ENCODE data around the gene KLF15.

KLF15 gene

DNA sequence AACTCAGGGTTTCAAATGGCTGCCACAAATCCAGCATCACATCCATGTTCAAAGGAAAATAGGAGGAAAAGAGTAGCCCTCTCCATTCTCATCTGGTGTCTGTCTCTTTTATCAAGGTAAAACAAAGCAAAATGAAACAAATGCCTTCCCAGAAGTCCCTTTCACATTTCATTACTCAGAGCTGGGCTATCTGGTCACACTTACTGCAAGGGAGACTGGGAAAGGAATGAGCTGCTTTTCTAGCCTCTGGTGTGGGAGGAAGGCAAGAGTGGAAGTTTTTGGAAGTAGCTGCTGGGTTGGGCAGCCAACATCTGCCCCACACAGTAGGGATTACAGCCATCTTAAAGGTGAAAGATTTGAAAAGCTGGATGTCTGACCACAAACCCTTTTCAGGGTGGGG lies 51.8 kb downstream of the KLF15 start:
- DNase-seq (ENCODE audit: low spot score): no peak

- DNase-seq (ENCODE audit: low spot score): no peak
Measured at GRCh38 chr3:126304704-126305103, 52.5 kb downstream of the KLF15 start.

DNA sequence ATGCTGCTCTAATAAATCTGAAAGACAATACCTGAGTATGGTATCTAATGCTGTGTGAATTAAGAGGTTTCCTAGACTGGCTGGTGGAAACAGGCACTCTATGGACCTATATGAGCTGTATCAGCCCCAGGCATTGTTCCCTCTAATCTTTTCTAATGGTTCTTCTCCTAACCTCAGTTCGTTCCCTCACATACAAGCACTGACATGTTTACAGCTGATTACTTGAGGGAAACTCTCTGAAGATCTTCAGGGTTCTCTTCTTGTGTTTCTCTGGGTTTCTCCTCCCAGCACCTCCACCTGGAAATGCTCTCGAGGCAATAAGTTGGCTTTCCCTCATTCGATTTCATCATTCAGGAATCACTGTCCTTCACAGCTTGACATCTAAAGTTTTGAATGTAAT lies 52.9 kb downstream of the KLF15 start:
- DNase-seq (ENCODE audit: low spot score): no peak

GRCh38 chr3:126303272-126303671 lies 53.9 kb downstream of the KLF15 start:
- no peak for DNase-seq (ENCODE audit: low spot score)

DNA sequence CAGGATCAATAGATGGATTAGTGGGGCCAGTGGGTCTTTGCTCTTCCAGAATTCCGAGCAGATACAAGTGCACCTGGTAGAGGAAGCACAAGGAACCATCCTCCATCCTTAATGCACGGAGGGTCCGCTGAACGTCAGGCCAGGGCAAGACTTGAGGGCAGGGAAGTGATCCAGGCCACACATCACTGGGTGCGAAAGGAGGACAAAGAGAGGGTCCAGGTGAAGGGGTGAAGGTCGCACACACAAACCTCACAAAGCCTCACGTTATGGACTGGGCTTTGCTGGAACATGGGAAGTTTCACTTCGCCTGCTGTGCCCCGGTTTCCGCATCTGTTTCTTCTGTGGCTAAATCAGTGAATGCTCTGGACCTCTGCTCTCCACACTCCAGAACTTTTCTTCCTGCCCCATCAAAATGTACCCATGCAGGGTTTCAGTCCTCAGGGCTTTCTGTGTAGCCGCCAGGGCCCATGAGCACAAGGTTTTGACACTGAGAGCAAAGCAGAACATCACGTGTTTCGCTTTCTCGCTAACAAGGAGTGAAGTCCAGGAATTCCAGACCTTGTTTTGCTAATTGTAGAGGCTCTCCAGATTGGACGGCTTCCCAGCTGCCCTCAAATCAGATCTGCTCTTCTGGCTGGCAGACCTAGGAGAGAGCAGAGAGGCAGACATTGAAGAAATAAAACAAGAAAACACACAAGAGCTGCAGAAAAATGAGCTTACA lies 56.3 kb downstream of the KLF15 start:
- DNase-seq (ENCODE audit: low spot score): no peak

GRCh38 chr3:126300001-126300760 lies 57.0 kb downstream of the KLF15 start:
- no peak for DNase-seq (ENCODE audit: low spot score)

DNA sequence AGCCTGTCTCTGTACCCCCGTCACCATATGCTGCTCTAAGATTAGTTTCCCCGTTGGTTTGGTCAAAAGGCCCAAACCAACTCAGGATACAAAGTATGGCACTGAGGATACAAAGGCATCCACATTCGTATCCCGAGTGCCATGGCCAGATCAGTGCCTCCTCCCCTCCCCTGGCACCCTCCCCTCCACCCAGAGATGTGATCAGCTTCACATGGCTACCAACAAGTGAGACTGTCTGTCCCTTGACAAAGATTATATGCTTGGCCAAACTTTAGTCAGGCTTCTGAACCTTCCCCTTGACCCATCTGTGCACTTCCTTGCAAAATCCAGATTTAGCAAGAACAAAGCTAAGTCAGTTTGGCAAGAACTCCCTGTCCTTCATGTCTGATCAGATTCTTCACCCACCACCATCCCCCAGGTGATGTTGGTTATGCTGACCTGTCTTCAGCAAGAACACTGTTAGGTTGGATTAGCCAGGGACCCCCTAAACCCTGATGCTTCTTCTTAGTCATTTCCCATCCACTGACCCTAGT lies 61.7 kb downstream of the KLF15 start:
- DNase-seq (ENCODE audit: low spot score): no peak

- DNase-seq (ENCODE audit: low spot score): peak; percentile 0
Measured at GRCh38 chr3:126294211-126294808, 62.9 kb downstream of the KLF15 start.

DNA sequence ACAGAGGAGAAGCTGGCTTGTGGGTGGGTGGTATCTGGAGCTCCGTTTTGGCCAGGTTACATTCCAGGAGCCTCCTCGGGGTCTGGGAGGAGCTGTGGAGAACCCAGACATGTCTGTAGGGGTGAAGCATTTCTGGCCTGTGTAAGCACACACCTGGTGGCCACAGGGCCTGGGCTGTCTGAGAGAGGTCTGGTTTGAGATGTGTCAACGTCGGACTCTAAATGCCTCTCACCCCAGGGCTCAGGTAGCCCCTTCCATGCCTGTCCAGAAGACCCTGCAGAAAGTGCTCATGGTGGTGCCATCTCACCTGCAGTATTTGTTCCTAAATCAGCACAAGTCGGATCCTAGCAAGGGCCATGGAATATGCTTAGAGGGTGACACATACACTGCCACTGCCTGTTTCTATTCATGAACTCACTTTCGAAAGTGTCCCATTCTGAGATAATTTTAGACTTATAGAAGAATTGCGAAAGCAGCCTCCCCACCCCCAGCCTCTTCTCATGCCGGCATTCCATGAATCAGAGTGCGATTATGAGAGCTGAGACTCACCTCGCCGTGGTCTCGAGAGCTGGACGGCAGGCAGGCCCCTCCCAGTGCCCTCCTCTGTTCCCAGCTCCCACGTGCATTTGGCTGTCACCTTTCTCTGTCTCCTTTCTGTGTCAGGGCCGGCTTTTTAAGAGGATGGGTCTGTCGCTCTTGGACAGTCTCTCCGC lies 63.7 kb downstream of the KLF15 start:
- peak; percentile 8 for DNase-seq (ENCODE audit: low spot score)
